Prostate gland (tissue), 2 donors: ENCODE results near the gene FLNC.

Experiments used
- POLR2A ChIP-seq: fragments of 450-650 bp; IDR thresholded peaks from one replicate; pipeline ENCODE4 v1.6.1; 2016; ENCODE audit warnings: antibody characterized with exemption, mild to moderate bottlenecking
- TF ChIP-seq, protein P1 (sequence below), 4 experiments: fragments of 200-600 bp in 2 of 4; fragments of 450-650 bp in 2 of 4; sonication (generic) in 2 of 4; IDR thresholded peaks; 1 replicate in 3 of 4; 2 replicates in 1 of 4; pipeline ENCODE4 v1.5.1; 2016 to 2019; ENCODE audit warnings: antibody characterized with exemption in 4 of 4, mild to moderate bottlenecking in 2 of 4, moderate library complexity in 2 of 4

- TF ChIP-seq, protein P1, sequence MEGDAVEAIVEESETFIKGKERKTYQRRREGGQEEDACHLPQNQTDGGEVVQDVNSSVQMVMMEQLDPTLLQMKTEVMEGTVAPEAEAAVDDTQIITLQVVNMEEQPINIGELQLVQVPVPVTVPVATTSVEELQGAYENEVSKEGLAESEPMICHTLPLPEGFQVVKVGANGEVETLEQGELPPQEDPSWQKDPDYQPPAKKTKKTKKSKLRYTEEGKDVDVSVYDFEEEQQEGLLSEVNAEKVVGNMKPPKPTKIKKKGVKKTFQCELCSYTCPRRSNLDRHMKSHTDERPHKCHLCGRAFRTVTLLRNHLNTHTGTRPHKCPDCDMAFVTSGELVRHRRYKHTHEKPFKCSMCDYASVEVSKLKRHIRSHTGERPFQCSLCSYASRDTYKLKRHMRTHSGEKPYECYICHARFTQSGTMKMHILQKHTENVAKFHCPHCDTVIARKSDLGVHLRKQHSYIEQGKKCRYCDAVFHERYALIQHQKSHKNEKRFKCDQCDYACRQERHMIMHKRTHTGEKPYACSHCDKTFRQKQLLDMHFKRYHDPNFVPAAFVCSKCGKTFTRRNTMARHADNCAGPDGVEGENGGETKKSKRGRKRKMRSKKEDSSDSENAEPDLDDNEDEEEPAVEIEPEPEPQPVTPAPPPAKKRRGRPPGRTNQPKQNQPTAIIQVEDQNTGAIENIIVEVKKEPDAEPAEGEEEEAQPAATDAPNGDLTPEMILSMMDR (IDR thresholded peaks at IDR 0.05): no peak
- TF ChIP-seq POLR2A: no peak
Measured at GRCh38 chr7:128844777-128845311, 14.6 kb downstream of the FLNC start.
